Right lobe of liver (tissue), 4 donors: ENCODE measurements around the gene TJP2.

Source experiments
- POLR2A ChIP-seq: fragments of 450-650 bp; IDR thresholded peaks from one replicate; pipeline ENCODE4 v1.6.1; 2017; ENCODE audit warnings: antibody characterized with exemption, mild to moderate bottlenecking
- TF ChIP-seq, protein P1 (sequence below), 4 donors: fragments of 200-600 bp in 3 of 4; fragments of 450-650 bp in 1 of 4; IDR thresholded peaks; one replicate each; pipeline versions ENCODE4 v1.5.1 to v1.8.0; 2016 to 2022; ENCODE audit warnings: antibody characterized with exemption in 4 of 4, mild to moderate bottlenecking in 2 of 4
- donor health status: DM: no; HTN: no; CAD: no.
- donor health status: DM: no; HTN: no; CAD: no.
- donor health status: DM: no; HTN: yes; CAD: no.

DNA sequence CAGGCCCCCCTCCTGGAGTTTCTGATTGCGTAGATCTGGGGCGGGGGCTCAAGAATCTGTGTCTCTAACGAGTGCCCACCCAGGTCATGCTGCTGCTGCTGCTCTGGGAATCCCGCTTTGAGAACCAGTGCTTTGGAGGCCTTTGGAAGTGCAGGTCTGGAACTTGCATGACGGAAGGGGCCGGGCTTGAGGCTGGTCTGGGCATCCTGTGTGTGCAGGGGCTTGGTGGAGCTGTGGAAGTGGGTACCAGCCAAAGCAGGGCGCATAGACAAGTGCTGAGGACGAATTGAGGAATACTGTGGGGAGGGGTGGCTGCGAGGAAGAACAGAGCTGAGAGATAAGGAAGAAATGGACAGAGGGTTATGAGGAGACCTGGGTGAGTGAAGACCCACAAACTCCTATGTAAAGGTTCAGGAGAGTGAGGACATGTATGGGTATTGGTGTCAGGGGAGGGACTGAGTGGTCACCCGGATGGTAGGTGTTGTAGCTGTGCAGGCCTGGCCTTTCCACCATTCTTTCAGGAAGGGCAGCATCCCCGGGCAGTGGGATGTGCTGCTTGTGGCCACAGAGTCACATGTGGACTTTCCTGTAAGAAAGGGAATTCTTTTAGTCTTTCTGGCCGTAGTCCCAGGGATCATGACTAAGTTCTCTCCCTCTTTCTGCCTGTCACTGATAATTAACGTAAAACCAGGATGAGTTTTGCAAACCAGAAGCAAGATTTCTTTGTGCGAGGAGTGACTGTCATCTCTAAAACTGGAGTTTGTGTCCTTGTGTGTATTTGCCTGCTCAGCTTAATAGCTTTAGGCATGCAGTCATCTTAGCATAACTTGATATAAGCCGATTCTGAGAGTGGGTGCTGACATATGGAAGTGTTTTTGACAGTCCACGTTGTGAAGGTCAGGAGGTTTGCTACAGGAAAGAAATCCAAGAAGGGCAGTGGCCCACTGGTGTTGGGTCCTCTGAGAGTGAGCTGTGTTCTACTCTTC, 43.3 kb upstream of the TJP2 start:
- TF ChIP-seq, protein P1, sequence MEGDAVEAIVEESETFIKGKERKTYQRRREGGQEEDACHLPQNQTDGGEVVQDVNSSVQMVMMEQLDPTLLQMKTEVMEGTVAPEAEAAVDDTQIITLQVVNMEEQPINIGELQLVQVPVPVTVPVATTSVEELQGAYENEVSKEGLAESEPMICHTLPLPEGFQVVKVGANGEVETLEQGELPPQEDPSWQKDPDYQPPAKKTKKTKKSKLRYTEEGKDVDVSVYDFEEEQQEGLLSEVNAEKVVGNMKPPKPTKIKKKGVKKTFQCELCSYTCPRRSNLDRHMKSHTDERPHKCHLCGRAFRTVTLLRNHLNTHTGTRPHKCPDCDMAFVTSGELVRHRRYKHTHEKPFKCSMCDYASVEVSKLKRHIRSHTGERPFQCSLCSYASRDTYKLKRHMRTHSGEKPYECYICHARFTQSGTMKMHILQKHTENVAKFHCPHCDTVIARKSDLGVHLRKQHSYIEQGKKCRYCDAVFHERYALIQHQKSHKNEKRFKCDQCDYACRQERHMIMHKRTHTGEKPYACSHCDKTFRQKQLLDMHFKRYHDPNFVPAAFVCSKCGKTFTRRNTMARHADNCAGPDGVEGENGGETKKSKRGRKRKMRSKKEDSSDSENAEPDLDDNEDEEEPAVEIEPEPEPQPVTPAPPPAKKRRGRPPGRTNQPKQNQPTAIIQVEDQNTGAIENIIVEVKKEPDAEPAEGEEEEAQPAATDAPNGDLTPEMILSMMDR (IDR thresholded peaks at IDR 0.05): no peak
- TF ChIP-seq POLR2A: no peak
